HG03442 (cell line): ENCODE measurements around the gene CNR2.
"Not testable (repeated sequence)": the region's sequence is repeated elsewhere in the genome, so short reads cannot be mapped to it uniquely, and the experiment has no call there.

Experiments
- ATAC-seq: cut with Tn5 transposase; IDR thresholded peaks from one replicate; pipeline ENCODE4 v1.9.1; 2021; ENCODE audit warnings: mild to moderate bottlenecking, moderate library complexity; ENCODE audit not compliant: unreplicated experiment

Gene CNR2

DNA sequence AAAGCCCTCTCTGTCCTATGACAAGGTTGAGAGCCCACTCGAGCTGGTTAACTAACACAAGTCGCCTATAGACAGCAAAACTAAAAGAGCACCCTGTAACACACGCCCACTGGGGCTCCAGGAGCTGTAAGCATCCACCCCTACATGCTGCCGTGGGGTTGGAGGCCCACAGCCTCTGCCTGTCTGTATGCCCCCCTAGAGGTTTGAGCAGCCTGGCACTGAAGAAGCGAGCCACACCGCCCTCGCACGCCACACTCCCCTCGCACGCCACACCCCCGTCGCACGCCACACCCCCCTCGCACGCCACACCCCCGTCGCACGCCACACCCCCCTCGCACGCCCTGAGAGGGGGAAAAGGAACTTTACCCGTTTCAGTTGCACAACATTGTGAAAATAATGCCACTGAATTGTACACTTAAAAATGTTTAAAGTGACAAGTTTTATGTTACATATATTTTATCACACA is 74.7 kb downstream of the CNR2 start:
- peak; percentile 45 for ATAC-seq

DNA sequence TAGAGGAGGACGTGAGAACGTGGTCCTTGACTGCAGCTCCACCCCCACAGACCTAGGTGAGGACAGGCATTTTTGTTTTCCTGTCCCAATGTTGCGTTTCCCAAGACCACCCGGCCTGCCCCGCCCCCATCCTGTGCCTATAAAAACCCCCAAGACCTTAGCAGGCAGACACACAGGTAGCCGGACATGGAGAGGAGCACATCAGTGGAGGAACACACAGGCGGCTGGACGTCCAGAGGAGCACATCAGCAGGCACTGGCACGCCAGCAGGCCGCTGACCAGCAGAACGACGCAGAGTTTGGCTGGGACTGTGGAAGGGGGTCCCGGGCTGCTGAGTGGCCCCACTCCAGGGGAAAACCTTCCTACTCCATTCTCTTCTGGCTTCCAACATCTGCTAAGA is 75.3 kb downstream of the CNR2 start:
- no peak for ATAC-seq

DNA sequence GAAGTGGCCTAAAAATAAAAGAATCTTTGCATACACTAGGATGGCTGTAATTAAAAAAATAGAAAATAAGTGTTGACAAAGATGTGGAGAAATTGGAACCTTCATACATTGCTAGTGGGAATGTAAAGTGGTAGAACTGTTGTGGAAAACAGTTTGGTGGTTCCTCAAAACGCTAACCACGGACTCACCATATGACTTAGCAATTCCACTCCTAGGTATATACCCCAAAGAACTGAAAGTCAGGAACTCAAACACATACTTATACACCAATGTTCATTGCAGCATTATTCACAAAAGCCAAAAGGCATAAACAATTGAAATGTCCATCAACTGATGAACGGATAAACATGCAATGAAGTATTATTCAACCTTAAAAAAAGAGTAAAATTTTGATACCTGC is 77.1 kb downstream of the CNR2 start:
- ATAC-seq = no peak

DNA sequence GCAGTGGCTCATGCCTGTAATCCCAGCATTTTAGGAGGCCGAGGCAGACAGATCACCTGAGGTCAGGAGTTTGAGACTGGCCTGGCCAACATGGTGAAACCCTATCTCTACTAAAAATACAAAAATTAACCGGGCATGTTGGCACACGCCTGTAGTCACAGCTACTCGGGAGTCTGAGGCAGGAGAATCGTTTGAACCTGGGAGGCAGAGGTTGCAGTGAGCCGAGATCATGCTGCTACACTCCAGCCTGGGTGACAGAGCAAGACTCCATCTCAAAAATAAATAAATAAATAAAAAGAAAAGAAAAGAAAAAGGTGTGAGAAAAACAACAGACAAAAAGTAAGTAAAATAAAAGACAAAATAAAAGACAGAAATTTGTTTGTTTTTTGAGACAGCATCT is 79.0 kb downstream of the CNR2 start:
- ATAC-seq = not testable (repeated sequence)

DNA sequence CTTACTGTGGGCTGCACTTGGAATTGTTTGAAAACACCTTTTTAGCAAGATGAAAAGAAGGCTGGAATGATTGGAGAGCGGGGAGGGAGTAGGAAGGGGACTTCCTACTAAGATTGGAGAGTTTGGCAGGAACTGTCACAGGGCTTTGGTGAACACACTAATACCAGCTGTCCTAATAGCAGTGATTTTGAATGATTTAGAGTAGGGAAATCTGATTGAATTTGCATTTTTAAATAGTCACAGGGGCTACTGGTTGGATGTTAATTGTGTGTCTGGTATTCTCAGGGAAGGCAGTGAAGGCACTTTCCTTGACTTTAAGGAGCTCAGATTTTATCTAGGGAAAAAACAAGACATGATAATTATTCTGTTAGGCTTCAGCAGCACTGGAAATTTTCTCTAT is 85.4 kb downstream of the CNR2 start:
- no peak for ATAC-seq

DNA sequence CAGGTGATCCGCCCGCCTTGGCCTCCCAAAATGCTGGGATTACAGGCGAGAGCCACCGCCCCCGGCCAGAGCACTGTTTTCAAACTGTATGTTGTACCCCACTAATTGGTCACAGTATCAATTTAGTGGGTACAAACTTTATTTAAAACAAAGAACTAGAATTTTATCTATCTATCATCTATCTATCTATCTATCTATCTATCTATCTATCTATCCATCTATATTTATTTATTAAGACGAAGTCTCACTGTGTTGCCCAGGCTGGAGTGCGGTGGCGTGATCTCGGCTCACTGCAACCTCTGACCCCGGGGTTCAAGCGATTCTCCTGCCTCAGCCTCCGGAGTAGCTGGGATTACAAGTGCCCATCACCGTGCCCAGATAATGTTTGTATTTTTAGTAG is 86.6 kb downstream of the CNR2 start:
- ATAC-seq = not testable (repeated sequence)

DNA sequence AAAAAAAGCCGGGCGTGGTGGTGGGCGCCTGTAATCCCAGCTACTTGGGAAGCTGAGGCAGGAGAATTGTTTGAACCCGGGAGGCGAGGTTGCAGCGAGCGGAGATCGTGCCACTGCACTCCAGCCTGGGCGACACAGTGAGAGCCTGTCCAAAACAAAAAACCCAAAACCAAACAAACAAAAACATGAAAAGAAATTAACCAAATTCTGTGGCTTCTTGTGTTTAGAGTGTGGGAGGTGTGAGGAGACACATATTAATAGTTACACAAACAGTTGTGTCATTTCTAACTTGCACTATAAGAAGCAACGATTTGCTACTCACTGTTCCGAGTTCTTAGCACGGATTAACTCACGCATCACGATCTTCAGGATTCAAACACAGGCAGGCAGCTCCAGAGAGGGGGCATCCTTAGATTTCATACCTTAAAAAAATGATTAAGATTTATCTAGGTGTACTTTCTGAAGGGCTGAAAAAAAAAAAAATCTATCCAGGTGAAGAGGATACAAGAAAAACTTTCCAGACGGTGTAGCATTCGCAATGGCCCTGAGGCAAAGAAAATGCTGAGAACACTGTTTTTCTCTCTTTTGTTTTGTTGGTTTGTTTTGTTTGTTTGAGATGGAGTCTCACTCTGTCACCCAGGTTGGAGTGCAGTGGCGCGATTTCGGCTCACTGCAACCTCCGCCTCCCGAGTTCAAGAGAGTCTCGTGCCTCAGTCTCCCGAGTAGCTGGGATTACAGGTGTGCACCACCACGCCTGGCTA is 87.2 kb downstream of the CNR2 start:
- ATAC-seq = peak; percentile 41

DNA sequence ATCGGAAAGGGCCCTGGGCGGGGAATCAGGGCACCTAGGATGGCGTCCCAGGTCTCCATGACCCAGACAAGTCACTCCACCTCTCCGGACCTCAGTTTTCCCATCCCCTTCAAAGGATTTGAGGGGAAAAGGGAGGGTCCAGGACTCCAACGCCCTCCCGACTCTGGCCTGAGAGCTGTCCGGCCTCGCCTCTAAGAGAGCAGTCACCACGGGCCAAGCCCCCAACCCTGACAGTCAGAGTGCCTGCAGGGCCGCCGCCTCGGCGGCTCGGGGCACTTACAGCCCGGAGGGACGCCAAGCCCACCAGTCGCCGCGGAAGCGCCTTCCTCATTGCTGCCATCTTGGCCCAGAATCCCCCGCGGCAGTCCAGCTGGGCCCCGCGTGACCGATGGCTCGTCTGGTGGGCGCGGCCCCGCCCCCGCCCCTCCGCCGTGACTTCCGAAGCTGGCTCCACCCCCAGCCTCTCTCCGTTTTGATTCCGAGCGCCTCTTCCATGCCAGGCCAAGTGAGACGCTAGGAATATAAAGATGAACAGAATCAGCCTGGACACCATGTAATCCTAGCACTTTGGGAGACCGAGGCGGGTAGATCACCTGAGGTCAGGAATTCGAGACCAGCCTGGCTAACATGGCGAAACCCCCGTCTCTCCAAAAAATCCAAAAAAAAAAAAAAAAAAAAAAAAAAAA is 87.9 kb downstream of the CNR2 start, which contains the start of gene HMGCL:
HMGCL (minus strand) TSS at position 354 of the 686 bp plus-strand sequence; CDS start at position 340, 14 bp downstream.
- peak; percentile 75 for ATAC-seq

DNA sequence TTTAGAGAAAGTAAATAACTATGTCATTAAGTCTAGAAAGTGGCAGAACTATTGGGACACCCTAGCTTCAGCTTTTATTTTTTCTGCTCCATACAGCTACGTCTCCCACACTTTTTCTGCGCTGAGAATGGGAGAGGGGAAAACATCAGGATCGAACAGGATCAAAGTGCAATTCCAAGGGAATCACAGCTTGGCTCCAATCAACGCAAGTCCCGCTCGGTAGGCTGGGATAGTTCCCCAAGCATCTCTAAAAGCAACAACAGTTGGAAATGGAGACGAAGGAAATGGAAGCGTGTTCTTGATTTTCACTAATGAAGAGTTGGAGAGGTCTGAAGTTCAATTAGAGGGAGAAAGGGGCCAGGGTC is 88.5 kb downstream of the CNR2 start:
- ATAC-seq = no peak

DNA sequence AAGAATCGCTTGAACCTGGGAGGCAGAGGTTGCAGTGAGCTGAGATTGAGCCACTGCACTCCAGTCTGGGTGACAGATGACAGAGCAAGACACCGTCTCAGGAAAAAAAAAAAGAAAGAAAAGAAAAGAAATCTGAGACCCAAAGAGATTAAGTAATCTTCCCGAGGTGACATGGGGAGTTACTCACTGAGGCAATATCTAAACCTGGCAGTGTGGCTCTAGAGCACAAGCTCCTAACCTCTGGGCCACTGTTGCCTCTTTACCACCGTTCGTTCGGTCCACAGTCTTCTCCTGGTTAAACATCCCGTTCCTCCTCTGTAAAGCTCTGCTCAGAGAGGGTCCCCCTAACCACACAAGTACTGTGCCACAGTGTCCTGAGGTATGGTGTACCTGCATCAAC is 89.4 kb downstream of the CNR2 start:
- ATAC-seq = no peak
